Left cardiac atrium (tissue), 4 donors: Measurements from ENCODE around the gene APOBEC4. TPM values are rescaled to one million over a fixed set of nuclear protein-coding genes. Genes with fewer than 3 reads are reported as not detected.
"Not testable (repeated sequence)": the region's sequence is repeated elsewhere in the genome, so short reads cannot be mapped to it uniquely, and the experiment has no call there.

ENCODE experiments used
- ATAC-seq, 2 donors: fragments of 200-7000 bp; cut with Tn5 transposase; one replicate each; pipeline ENCODE4 v1.9.1; 2020; ENCODE audit warnings: mild to moderate bottlenecking in 2 of 2, moderate library complexity in 2 of 2
- DNase-seq: peaks from one replicate; pipeline ENCODE4 v3.0.0-alpha.2; 2020
- intact Hi-C, 2 donors: fragments of 100-400 bp; cut with DNase I; formaldehyde crosslinking; loops; one replicate each; pipeline versions ENCODE4 v1.14.1 to v1.15.1; 2022 to 2023
- total RNA-seq, 2 donors: library from RNA; stranded (reverse); fragmentation: NEBNext Ultra II Directional; extraction: Animal tissue kit (Norgen Biotek cat#: 25700); gene quantifications; one replicate each; pipeline ENCODE4 v1.2.1, GENCODE V29; 2021
- donor health status: DM: no; HTN: yes; CAD: no.
- donor health status: DM: no; HTN: yes; CAD: no; lungs with severe emphysema.
- donor health status: DM: yes; HTN: yes; CAD: no.
- donor health status: Dilated cardiomyopathy.

APOBEC4 gene
- total RNA-seq, 2 donors from 2014 or later, result not detected

GRCh38 chr1:183612975-183613374 lies 40.1 kb downstream of the APOBEC4 start:
- intact Hi-C loops, ATAC-seq: not testable (repeated sequence)

DNA sequence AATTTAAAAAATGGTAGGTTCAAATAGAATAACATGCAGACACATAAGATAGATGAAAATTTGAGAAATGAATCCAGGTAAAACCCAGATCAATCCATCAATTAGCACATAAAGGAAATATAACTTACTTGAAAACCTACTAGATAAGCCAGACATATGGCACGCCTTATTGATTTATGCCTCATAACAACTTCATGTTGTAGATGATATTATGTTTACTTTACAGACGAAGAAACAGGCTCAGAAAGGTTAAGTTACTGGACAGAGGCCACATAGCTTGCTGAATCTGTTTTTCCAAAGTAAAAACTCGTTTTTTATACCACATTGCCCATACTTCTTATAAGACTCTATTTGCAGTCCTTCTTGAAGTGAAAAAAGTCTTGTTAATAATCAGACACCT lies 40.7 kb downstream of the APOBEC4 start:
- DNase-seq (no peak), ATAC-seq (no peak)
- intact Hi-C loops, result no loop called here

More at GRCh38 chr1:183612975-183613374, 40.1 kb downstream of the APOBEC4 start:
- not testable (repeated sequence) for DNase-seq

- DNase-seq (no peak), ATAC-seq (no peak)
- intact Hi-C loops, result no loop called here
Measured at GRCh38 chr1:183611021-183611420, 42.1 kb downstream of the APOBEC4 start.

- DNase-seq (no peak), ATAC-seq (peak; percentile 34 to 81)
- intact Hi-C loops, result no loop called here
Measured at GRCh38 chr1:183609759-183610452, 43.2 kb downstream of the APOBEC4 start.

DNA sequence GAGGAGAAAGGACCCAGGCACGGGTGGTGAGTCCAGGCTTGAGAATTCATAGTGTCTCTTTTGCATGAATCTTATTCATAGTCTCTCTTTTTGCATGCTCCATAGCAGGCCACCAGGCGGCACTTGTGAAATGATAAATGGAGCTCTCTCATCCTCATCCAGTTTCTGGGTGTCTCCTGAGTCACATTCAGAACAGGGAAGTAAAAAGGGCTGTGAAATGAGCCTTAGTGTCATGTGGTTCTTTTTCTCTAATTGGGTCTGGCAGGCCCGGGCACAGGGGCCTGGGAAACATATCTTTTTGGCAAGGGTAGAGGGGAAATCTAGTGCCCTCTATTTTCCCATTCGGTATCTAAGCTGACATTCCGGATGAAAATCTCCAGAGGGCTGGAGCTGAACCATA lies 43.8 kb downstream of the APOBEC4 start:
- DNase-seq (peak; percentile 73), ATAC-seq (peak; percentile 88 to 91)
- intact Hi-C loops, result no loop called here

DNA sequence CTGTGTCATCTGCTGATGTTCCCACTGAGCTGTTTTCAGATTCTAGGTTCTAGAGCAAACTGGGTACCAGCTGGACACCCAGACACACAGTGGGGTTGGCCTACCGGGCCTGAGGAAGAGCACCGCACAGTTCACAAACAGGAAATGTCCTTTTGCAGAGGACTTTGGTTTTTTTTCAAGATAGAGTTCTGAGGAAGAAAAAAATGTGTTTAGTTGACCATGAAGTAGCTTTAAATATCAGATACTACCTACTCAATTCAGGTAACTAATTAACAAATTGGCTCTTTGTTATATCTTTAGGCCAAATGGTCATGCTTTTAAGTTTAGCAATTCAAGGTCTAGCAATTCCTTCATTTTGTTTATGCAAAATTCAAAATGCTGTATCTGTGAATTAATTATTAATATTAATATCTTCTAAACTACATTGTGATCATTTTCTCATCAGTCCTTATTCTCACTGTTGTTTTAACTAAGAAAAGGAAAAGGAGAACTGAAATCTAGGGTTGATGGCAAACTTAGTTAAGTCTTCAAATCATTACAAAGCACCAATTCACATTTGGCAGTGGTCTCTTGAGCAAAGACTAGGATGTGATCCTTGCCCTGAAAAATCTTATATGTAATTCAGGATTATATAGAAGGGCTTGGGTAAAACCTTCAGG lies 45.7 kb downstream of the APOBEC4 start:
- intact Hi-C loops, result no loop called here
- ATAC-seq, result no peak
- no peak for DNase-seq

GRCh38 chr1:183605904-183606303 lies 47.2 kb downstream of the APOBEC4 start:
- intact Hi-C loops, result no loop called here
- ATAC-seq, result no peak
- no peak for DNase-seq

DNA sequence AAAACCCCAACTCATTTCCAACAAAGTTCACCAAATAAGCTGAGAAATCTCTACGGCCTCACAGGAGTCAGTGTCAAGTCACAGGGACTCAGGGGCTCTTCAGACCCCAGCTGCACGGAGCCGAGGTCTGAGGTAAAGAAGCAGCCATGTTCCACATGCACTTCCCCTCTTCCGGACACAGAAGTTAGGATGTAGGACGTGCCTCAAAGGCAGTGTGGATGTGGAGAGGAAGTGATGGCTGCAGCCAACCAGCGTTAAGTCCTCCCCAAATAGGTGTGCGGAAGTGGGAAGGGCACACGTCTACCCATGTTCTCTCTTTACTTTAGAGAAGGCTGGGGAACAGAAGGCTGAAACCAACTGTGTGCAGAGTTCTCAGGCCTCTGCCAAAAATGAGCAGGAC lies 48.3 kb downstream of the APOBEC4 start:
- intact Hi-C loops, result no loop called here
- DNase-seq (no peak), ATAC-seq (peak in 1 of 2 donors; percentile 17)

GRCh38 chr1:183604038-183604808 lies 48.9 kb downstream of the APOBEC4 start:
- ATAC-seq (peak in 1 of 2 donors; percentile 40), DNase-seq (no peak)

GRCh38 chr1:183602510-183602909 lies 50.6 kb downstream of the APOBEC4 start:
- no peak for DNase-seq
- ATAC-seq, result no peak
- intact Hi-C loops, result no loop called here

More at GRCh38 chr1:183604038-183604808, 48.9 kb downstream of the APOBEC4 start:
- intact Hi-C loops, result no loop called here

DNA sequence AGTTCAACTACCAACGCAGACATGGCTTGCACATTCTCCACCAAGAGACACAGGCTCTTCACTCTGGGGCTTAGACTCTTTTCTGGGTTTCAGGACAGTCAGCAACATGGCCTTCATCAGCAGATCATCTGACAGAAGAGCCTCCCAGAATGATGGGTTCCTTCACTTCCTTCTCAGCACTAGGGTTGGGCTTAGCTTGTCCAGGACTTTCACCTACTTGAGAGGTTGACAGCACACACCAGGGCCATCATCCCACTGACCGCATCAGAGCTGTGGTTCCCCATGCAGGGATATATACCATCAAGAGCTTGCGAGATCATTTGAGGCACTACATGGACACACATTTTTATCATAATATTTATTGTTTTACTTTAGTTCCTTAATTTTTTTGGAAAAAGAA lies 52.5 kb downstream of the APOBEC4 start:
- DNase-seq, result no peak
- intact Hi-C loops, result no loop called here
- ATAC-seq, result no peak

- ATAC-seq (peak; percentile 75 to 88), DNase-seq (no peak)
- intact Hi-C loops, result no loop called here
Measured at GRCh38 chr1:183600136-183600535, 53.0 kb downstream of the APOBEC4 start.

DNA sequence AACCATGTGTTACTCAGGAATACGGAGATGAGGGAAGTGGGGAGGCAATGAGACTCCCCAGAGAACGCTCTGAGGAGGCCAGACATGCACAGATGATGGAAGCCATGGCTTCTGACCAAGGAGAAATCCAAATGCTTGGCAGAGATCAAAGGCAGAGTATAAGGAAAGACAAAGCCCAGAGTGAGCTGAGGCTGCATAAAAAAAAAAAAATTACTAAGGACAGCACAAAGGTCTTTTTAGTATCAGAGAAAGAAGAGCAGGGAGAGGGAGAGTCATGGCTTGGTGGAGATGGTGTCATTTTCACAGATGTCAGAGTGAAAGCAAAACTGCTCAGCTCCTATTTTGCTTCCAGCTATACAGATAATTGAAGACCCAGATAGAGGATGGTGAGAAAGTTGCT lies 54.7 kb downstream of the APOBEC4 start:
- ATAC-seq (peak in 1 of 2 donors; percentile 9), DNase-seq (no peak)
- intact Hi-C loops, result no loop called here

- ATAC-seq, result no peak
- intact Hi-C loops, result no loop called here
- DNase-seq, result no peak
Measured at GRCh38 chr1:183597656-183598347, 55.3 kb downstream of the APOBEC4 start.

GRCh38 chr1:183596500-183596899 lies 56.6 kb downstream of the APOBEC4 start:
- DNase-seq (no peak), ATAC-seq (no peak)
- intact Hi-C loops, result no loop called here

Other genes starting within 250 kb of the APOBEC4 start
- 10 to 100 TPM; 23.3 to 33.8 TPM for gene NMNAT2, start 234.9 kb downstream of the APOBEC4 start, total RNA-seq
- gene SMG7, start 180.8 kb downstream of the APOBEC4 start, total RNA-seq, result 10 to 100 TPM; 35.7 to 41.8 TPM
- gene NCF2, start 62.9 kb downstream of the APOBEC4 start, total RNA-seq, result 10 to 100 TPM in 1 of 2 donors, 1 to 10 TPM in 1; 9.7 to 16.0 TPM
- gene ARPC5, start 17.5 kb downstream of the APOBEC4 start, total RNA-seq, result 10 to 100 TPM; 62.0 to 71.4 TPM
- 10 to 100 TPM; 22.5 to 32.7 TPM for gene RGL1, start 151.8 kb upstream of the APOBEC4 start, total RNA-seq